AG10803 (cell line): Measurements from ENCODE around the gene ATP8A2.

Source experiments
- DNase-seq: peaks from one replicate; pipeline ENCODE4 v3.0.0; 2010; ENCODE audit warnings: low read depth
- H3K4me3 ChIP-seq: 2 replicates; pipeline ENCODE4 v1.5.1; 2011; ENCODE audit warnings: mild to moderate bottlenecking, low read length, control low read depth
- TF ChIP-seq, protein P1 (sequence below): conservative IDR thresholded peaks from 2 replicates; pipeline ENCODE4 v1.5.1; 2011; ENCODE audit warnings: mild to moderate bottlenecking, low read length, control low read depth, inconsistent platforms

Gene ATP8A2

DNA sequence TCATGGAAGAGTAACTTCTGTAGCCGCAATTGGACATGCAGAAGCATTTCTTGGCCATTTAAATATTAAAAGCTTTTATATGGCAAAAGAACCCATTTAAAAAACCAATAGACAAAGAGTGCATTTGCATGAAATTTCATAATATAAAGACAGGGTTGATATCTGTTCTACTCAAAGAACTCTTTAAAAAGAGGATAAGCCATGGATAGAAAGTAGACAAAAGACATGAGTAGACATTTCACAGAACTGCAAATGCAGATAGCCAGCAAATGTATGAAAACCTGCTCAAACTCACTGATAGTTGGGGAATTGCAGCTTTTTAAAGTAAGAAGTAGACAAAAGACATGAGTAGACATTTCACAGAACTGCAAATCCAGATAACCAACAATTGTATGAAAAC, 462.0 kb downstream of the ATP8A2 start:
- no peak overlapping the region for H3K4me3 ChIP-seq
- no peak for DNase-seq
- TF ChIP-seq, protein P1, sequence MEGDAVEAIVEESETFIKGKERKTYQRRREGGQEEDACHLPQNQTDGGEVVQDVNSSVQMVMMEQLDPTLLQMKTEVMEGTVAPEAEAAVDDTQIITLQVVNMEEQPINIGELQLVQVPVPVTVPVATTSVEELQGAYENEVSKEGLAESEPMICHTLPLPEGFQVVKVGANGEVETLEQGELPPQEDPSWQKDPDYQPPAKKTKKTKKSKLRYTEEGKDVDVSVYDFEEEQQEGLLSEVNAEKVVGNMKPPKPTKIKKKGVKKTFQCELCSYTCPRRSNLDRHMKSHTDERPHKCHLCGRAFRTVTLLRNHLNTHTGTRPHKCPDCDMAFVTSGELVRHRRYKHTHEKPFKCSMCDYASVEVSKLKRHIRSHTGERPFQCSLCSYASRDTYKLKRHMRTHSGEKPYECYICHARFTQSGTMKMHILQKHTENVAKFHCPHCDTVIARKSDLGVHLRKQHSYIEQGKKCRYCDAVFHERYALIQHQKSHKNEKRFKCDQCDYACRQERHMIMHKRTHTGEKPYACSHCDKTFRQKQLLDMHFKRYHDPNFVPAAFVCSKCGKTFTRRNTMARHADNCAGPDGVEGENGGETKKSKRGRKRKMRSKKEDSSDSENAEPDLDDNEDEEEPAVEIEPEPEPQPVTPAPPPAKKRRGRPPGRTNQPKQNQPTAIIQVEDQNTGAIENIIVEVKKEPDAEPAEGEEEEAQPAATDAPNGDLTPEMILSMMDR: no peak

- no peak for DNase-seq
- H3K4me3 ChIP-seq: no peak overlapping the region
- TF ChIP-seq, protein P1: no peak
These were observed 465.0 kb downstream of the ATP8A2 start for GRCh38 chr13:25836574-25837336.

DNA sequence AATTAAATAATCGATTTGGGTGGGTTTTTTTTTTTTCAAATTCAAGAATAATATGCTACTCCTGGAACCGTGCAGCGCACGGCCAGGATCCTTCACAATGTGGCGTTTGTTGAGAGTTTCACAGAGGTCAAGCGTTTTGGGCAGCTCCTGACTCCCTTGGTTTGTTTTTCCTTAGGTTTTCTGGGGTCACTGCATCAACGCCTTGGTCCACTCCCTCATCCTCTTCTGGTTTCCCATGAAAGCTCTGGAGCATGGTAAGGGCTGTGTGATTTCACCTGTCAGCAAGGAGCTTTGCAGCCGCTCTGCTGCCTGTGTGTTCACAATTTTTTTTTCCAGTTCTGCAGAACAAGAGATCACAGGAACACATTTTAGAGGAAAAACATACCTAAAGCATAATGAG, 467.6 kb downstream of the ATP8A2 start:
- no peak for DNase-seq
- no peak overlapping the region for H3K4me3 ChIP-seq
- TF ChIP-seq, protein P1: no peak

DNA sequence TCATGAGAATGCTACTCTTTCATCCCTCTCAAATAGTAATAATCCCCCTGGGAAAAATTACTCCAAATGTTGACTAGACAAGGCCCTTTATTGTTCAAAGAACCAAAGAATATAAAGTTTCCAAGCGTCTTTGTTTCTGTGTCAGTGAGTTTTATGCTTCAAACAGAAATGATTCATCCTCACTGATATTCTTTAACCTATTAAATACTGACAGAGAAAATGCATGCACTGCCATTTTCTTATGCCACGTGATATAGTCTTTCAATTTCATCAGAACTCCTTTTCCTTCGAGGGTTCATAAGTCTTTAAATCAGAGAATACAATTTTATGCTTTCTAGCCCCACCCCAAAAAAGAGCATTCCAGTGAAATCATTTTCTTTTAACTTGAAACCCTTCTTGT, 468.5 kb downstream of the ATP8A2 start:
- no peak overlapping the region for H3K4me3 ChIP-seq
- TF ChIP-seq, protein P1: no peak
- DNase-seq: no peak

- TF ChIP-seq, protein P1: no peak
- no peak for DNase-seq
- no peak overlapping the region for H3K4me3 ChIP-seq
These were observed 469.2 kb downstream of the ATP8A2 start for GRCh38 chr13:25840931-25841330.

GRCh38 chr13:25843692-25844091, 471.9 kb downstream of the ATP8A2 start:
- no peak for DNase-seq
- TF ChIP-seq, protein P1: no peak
- no peak overlapping the region for H3K4me3 ChIP-seq
